Neutrophil (primary cell): ENCODE results near the gene LRRIQ3.
"Not testable (repeated sequence)": the region's sequence is repeated elsewhere in the genome, so short reads cannot be mapped to it uniquely, and the experiment has no call there.

Source experiments
- H3K27ac ChIP-seq: fragments of 200-600 bp; sonication (generic); 2 replicates; pipeline ENCODE4 v1.5.1; 2016; ENCODE audit warnings: mild to moderate bottlenecking, moderate library complexity
- H3K27me3 ChIP-seq: fragments of 200-600 bp; sonication (generic); 2 replicates; pipeline ENCODE4 v1.6.0; 2016; ENCODE audit warnings: mild to moderate bottlenecking
- H3K36me3 ChIP-seq: fragments of 200-600 bp; sonication (generic); 2 replicates; pipeline ENCODE4 v1.5.1; 2017
- H3K4me1 ChIP-seq, 2 experiments: fragments of 200-600 bp in 1 of 2; sonication (generic) in 1 of 2; 1 replicate in 1 of 2; 2 replicates in 1 of 2; pipeline versions ENCODE4 v1.5.1 to v1.6.1; 2013 to 2016; ENCODE audit warnings: low read depth in 1 of 2, low read length in 1 of 2, mild to moderate bottlenecking in 1 of 2, moderate library complexity in 1 of 2; ENCODE audit not compliant: control insufficient read depth in 1 of 2, insufficient read depth in 1 of 2
- H3K4me3 ChIP-seq, 2 experiments: fragments of 200-600 bp in 1 of 2; sonication (generic) in 1 of 2; 1 replicate in 1 of 2; 2 replicates in 1 of 2; pipeline ENCODE4 v1.5.1; 2013 to 2016; ENCODE audit warnings: low read depth in 1 of 2, low read length in 1 of 2, mild to moderate bottlenecking in 1 of 2, moderate library complexity in 1 of 2
- H3K9me3 ChIP-seq: fragments of 200-600 bp; sonication (generic); 2 replicates; pipeline ENCODE4 v1.5.1; 2016
- CTCF ChIP-seq: fragments of 200-600 bp; sonication (generic); IDR thresholded peaks from 2 replicates; pipeline ENCODE4 v1.5.1; 2016; ENCODE audit warnings: antibody characterized with exemption

The LRRIQ3 gene

GRCh38 chr1:74199504-74199903 lies 1.5 kb upstream of the LRRIQ3 start:
- peak overlapping the region; percentile 88 for H3K27ac ChIP-seq
- H3K4me3 ChIP-seq, result peak overlapping the region; percentile 24 to 75
- H3K27me3 ChIP-seq, result peaks cover 12% of the 10 kb centered on the region
- H3K4me1 ChIP-seq, result peaks cover 22 to 24% of the 10 kb centered on the region in 2 experiments
- H3K9me3 ChIP-seq, result no peaks in the 10 kb centered on the region
- peaks cover 31% of the 10 kb centered on the region for H3K36me3 ChIP-seq
- TF ChIP-seq CTCF, result no peak

DNA sequence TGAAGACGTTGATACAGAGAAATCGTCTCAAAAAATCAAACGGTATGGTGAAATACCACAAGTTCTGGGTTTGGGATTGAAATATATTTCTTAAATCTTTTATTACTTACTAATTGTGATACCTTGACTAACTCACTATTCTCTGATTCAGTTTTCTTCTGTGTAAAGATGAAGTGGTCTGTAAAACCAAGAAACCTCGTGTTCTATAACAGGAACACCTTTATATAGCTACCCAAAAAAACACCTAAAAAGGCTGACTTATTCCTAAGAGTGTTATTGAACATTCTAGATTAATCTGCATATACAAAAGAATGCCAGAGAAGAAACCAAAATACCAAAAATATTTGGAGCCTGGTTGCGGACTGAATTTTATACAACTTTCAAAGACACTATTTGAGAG lies 721 bp downstream of the LRRIQ3 start:
- H3K4me3 ChIP-seq, result peak overlapping the region; percentile 68 to 75
- H3K9me3 ChIP-seq, result no peaks in the 10 kb centered on the region
- H3K36me3 ChIP-seq, result peaks cover 13% of the 10 kb centered on the region
- no peak overlapping the region for H3K27ac ChIP-seq
- peaks cover 12% of the 10 kb centered on the region for H3K27me3 ChIP-seq
- H3K4me1 ChIP-seq, result peaks cover 22 to 24% of the 10 kb centered on the region in 2 experiments
- no peak for TF ChIP-seq CTCF

DNA sequence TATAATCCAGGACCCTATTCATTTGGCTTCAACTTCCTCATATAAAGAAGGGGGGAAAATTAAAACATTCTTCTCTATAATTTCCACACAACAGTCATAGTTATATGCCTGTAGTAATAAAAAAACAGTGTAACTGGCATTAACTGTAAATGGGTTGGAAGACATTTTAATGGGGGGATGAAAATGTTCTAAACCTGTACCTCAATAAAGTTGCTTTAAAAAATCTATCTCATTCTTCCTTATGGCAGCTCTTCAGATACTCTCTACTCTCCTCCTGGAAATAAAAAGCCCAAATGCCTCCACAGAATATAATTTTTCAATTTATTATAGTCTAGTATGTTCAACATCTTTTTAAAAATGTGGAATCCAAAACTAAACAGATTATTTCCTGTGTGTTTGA lies 2.6 kb downstream of the LRRIQ3 start:
- Histone ChIP-seq H3K36me3 (peaks cover 4% of the 10 kb centered on the region), H3K27me3 (peaks cover 12% of the 10 kb centered on the region), H3K4me1 (peaks cover 22 to 24% of the 10 kb centered on the region in 2 experiments), H3K4me3 (no peak overlapping the region), H3K27ac (no peak overlapping the region), H3K9me3 (no peaks in the 10 kb centered on the region)
- TF ChIP-seq CTCF, result no peak

GRCh38 chr1:74193908-74194307 lies 4.1 kb downstream of the LRRIQ3 start:
- Histone ChIP-seq H3K36me3 (no peaks in the 10 kb centered on the region), H3K4me3 (no peak overlapping the region), H3K27me3 (peaks cover 12% of the 10 kb centered on the region)

DNA sequence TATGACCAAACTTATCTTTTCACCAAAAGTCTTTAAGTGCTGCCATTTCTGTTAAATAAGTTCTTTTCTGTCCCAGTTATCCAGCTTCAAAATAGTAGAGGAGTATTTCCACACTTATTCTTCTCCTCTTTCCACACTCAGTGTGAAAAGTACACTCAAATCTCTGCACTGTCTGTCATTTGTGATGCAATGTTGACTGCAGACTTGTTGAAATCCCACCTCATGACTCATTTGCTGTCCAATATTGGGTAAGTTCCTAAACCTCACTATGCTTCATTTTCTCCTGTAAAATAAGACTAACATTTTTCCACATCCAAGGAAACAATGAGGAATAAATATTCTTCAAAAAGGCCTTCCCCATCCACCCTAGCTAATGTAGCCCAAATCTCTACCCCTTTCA lies 17.5 kb downstream of the LRRIQ3 start:
- H3K4me3 ChIP-seq, result no peak overlapping the region
- H3K9me3 ChIP-seq, result no peaks in the 10 kb centered on the region
- no peak for TF ChIP-seq CTCF
- no peaks in the 10 kb centered on the region for H3K4me1 ChIP-seq
- H3K27ac ChIP-seq, result no peak overlapping the region
- H3K27me3 ChIP-seq, result no peaks in the 10 kb centered on the region
- no peaks in the 10 kb centered on the region for H3K36me3 ChIP-seq

More at GRCh38 chr1:74193908-74194307, 4.1 kb downstream of the LRRIQ3 start:
- no peak for TF ChIP-seq CTCF
- Histone ChIP-seq H3K9me3 (no peaks in the 10 kb centered on the region), H3K4me1 (peaks cover 11 to 12% of the 10 kb centered on the region in 2 experiments), H3K27ac (no peak overlapping the region)

GRCh38 chr1:74174423-74174822 lies 23.6 kb downstream of the LRRIQ3 start:
- not testable (repeated sequence) for H3K4me3 ChIP-seq, H3K9me3 ChIP-seq, H3K27ac ChIP-seq, H3K4me1 ChIP-seq, H3K27me3 ChIP-seq, H3K36me3 ChIP-seq
